Middle frontal gyrus (tissue), 1 donor: Measurements from ENCODE around the gene MYOM3.

Experiments
- DNase-seq: peaks from one replicate; pipeline ENCODE4 v3.0.0-alpha.2; 2015; ENCODE audit warnings: low spot score; ENCODE audit errors: extremely low spot score

Gene MYOM3

DNA sequence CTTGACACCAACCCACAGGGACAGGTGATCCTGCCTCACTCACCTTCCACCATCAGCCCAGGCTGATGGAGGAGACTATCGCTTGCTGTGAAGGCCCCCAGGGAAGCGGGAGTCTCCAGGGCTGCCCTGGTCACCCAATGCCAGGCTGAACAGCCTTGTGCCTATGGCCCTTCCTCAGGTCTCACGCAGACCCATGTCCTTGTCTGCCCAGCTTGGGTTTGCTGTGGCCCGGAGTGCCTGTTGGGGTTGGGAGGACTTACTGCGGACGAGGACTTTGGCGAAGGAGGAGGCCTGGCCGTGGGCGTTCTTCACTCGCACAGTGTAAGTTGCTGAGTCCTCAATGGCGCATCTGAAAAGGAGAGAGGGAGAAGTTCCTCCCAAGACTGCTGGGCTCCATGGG lies 14.3 kb downstream of the MYOM3 start:
- DNase-seq: no peak

DNA sequence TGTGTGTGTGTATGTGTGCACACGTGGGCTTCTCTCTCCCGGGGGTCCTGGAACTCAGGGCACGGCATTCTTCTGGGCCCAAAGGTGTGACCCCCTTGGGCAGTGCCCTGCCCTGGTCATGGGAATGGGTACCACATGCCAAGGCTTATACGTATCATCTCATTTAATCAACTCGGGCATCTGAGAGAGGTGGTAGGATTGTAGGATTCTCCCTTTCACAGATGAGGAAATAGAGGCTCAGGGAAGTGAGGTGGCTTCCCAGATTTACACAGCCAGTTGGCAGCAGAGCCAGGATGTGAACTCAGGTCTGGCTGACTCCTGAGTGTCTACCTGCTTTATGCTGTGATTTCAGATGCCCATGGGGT lies 15.2 kb downstream of the MYOM3 start:
- no peak for DNase-seq

- no peak for DNase-seq
Observed at GRCh38 chr1:24096009-24096738, 15.8 kb downstream of the MYOM3 start.

DNA sequence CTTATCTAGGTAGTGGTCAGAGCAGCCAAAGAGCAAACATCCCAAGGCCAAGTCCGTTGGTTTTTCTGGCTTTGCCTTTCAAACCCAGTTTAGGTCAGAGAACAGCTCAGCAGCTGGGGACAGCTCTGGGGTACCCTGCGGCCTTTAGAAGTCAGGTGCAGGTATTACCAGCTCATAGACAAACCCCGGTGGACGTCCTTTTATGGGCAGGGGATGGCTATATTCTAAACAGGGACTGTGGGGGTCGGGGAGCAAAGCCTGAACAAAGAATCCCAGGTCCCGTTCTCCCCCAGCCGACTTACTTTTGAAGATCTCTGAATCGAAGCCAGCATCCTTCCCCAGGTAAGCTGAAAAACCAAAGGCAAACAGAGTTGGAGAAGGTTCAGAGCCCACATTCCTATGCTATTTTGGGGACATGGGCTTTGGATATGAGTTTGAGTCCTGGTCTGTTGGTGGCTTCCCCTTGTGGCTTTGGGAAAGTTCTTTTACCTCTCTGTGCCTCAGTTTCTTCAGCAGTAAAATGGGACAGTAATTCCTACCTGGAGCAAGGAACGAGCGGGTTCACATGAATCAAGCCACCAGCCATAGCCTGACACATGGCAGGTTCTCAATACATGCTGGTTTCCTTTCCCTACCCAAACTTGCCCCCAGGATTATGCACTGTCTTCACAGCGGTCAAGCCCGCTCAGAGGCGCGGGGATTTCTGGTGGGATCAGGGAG lies 16.6 kb downstream of the MYOM3 start:
- no peak for DNase-seq

- DNase-seq: no peak
Observed at GRCh38 chr1:24094554-24094953, 17.4 kb downstream of the MYOM3 start.

DNA sequence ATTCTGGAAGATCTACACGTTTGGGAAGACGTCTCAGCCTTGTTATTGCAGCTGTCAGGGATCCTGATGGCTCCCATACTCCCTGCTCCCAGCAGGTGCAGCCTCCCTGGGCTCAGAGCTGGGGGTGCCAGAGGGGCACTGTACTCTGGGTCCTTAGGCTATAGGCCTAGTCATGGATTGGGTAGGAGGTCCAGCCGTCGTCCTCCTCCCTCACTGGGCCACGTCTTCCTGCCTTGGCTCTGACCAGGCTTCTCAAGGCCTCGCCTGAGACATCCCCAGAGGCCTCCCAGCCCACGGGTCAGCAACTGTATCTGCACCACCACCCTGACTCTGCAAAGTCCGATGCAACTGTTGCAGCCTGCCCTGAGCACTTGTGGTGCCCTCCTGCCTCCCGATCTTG lies 18.2 kb downstream of the MYOM3 start:
- no peak for DNase-seq

GRCh38 chr1:24092979-24093378 lies 19.0 kb downstream of the MYOM3 start:
- no peak for DNase-seq

- DNase-seq: no peak
Observed at GRCh38 chr1:24091971-24092482, 19.9 kb downstream of the MYOM3 start.

DNA sequence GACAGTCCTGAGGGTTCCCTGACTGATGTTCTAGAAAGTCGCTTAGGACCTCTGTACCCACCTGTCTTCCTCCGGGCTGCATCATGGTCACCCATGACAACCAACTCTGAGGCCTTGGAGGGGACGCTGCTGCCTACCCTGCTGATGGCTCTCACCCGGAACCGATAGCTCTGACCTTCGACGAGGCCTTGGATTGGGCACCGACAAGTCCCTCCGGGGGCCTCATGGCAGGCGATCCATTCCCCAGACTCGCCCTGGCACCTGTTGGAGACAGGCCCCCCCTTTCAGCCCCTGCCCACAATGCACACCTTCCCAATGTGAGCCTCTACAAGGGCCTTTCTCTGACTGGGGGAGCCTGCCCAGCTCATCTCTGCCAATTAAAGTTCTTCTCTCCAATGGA lies 21.2 kb downstream of the MYOM3 start:
- no peak for DNase-seq

DNA sequence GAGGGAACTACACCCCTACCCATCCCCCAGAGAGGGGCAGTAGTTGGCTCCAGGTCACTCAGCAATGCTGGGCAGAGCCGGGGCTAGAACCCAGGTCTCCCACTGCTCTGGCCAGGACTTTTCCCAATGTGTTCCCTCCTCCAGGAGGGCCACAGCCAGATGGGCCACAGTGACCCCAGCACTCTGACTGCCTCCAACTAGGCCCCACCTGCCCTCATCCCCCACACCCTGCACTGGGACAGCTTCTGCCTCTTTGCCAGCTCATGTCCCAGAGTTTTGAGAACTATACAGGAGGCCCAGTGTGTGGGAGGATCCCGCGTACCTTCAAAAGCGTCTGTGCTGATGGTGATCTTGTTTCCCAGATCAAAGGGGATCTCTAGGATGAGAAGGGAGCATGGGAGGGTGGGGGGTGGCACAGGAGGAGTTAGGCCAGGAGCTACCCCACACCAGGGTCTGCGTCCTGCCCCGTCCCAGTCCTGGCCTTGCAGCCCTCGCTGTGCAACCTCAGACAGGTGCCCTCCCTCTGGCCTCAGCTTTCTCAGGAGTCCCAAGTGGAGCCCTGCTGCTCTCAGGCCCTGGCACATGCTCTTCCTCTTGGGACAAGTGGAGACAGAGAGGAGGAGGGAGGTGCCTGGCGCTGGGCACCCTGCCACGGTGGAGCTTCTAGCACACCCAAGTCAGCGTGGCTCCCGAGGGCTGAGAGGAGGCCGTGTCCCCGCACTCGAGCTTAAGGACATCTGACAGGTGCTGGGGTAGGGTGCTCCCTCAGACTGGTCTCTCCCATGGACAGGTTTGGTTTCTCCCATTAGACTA lies 22.0 kb downstream of the MYOM3 start:
- no peak for DNase-seq

GRCh38 chr1:24089027-24089742 lies 22.8 kb downstream of the MYOM3 start:
- DNase-seq: no peak

GRCh38 chr1:24086466-24086865 lies 25.5 kb downstream of the MYOM3 start:
- no peak for DNase-seq

DNA sequence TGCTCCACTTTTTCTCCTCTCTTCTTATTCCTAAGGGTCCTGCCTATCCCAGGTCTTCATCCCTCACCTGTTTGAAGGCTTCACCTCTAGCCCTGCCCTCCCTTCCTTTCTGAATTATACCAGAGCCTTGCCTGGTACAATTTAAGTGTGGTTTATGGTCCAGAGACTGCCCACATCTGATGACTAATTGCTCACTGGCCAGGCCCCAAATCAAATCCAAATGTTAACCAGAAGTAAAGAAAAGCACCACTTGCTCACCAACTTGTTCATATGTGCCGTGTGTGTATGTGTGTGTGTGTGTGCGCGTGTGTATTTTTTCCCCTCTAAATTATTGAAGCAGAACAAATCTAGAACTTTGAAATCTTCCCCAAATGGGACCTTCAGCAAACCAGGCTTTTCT lies 26.4 kb downstream of the MYOM3 start:
- no peak for DNase-seq

GRCh38 chr1:24085007-24085406 lies 26.9 kb downstream of the MYOM3 start:
- DNase-seq: no peak

GRCh38 chr1:24084050-24084449 lies 27.9 kb downstream of the MYOM3 start:
- DNase-seq: no peak

DNA sequence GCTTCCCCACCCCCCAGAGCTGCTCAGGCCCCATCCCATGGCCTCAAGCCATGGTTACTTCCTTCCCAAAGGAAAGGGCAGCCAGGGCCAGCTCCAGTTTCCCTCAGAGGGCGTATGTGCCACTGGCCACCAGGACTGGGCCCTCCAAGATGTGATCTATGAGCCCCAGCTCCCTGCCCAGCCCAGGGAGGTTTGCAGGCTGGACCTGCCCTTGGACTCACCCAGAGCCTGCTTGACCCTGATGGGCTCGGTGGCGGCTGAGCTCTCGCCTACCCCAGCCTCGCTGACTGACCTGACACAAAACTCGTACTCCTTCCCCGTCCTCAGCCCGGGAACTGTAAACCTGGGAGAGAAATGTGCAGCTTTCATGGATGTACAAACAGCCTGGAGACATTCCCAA lies 29.6 kb downstream of the MYOM3 start:
- DNase-seq: no peak

DNA sequence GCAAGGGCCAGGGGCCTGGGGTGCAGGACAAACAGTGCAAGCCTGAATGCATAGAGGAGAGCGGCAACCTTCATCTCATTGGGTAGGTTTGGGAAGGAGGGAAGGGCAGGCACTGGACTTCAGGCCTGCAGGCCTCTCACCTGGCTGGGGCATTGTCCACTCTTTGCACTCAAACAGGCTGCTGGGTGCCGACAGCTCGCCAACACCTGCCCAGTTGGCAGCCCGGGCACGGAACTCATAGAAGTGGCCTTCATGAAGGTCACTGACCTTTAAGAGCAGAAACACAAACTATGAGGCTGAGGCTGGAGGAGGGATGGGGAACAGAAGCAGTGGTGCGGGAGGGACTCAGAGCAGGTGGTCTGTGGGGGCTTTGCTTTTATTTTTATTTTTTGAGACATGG lies 30.7 kb downstream of the MYOM3 start:
- DNase-seq: no peak

DNA sequence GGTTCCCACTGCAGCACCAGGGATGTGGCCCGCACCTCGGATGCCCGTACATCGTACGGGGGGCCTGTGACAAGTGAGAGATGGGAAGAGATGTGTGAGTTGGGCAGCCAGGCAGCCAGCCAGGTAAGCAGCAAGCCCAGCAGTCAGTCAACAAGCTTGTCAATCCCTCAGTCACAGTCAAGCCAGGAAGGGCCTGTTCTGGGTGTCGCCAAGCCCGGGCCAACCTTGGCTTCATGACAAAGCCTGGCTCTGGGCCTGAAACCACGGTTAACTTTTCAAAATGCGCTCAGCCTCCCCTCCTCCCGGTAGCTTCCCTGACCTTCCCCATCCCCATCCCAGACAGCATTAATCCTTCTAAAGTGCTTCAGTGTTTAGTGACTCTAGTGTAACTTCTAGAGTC lies 31.8 kb downstream of the MYOM3 start:
- DNase-seq: no peak

GRCh38 chr1:24077278-24077978 lies 34.5 kb downstream of the MYOM3 start:
- no peak for DNase-seq

DNA sequence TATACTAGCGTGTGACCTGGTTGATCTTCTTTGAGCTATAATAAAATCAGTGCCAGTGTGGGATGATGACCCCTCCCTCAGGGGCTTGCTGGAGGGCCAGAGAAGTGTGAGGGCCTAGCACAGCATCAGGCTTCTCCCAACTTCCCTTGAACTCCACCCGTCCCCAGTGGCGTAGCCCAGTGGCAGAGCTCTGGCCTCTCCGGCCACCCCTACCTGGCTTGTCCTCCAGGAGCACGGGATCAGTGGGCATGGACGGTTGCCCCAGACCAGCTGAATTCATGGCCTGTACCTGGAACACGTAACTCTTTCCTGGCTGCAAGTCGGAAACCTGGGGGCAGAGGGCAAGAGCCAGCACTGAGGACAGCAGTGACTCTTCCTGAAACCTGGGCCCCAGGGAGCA lies 36.0 kb downstream of the MYOM3 start:
- DNase-seq: no peak

- no peak for DNase-seq
Observed at GRCh38 chr1:24075590-24075854, 36.4 kb downstream of the MYOM3 start.
